Smooth muscle cell (in vitro differentiated cells): ENCODE data around the gene FLT3. TPM values are rescaled to one million over a fixed set of nuclear protein-coding genes. Genes with fewer than 3 reads are reported as not detected.
"Not testable (repeated sequence)": the region's sequence is repeated elsewhere in the genome, so short reads cannot be mapped to it uniquely, and the experiment has no call there.

Source experiments
- DNase-seq: peaks from one replicate; lab custom pipeline; 2025; ENCODE audit not compliant: unreplicated experiment; lab: John Stamatoyannopoulos, UW
- H2AFZ ChIP-seq: fragments of 200-600 bp; sonication (generic); 2 replicates; pipeline ENCODE4 v1.6.0; 2016; ENCODE audit warnings: antibody characterized with exemption, low read depth, mild to moderate bottlenecking
- H3F3A ChIP-seq: fragments of 200-600 bp; sonication (generic); 2 replicates; pipeline ENCODE4 v1.6.0; 2017; ENCODE audit warnings: antibody characterized with exemption, low read depth
- H3K27ac ChIP-seq: fragments of 200-600 bp; sonication (generic); 2 replicates; pipeline ENCODE4 v1.5.1; 2016; ENCODE audit warnings: low read depth, mild to moderate bottlenecking
- H3K27me3 ChIP-seq: fragments of 200-600 bp; sonication (generic); 2 replicates; pipeline ENCODE4 v1.6.1; 2016; ENCODE audit warnings: low read depth, mild to moderate bottlenecking
- H3K36me3 ChIP-seq: fragments of 200-600 bp; sonication (generic); 2 replicates; pipeline ENCODE4 v1.5.1; 2016; ENCODE audit warnings: low read depth
- H3K4me1 ChIP-seq: fragments of 200-600 bp; sonication (generic); 2 replicates; pipeline ENCODE4 v1.5.1; 2016; ENCODE audit warnings: low read depth
- H3K4me2 ChIP-seq: fragments of 200-600 bp; sonication (generic); 2 replicates; pipeline ENCODE4 v1.6.0; 2016; ENCODE audit warnings: mild to moderate bottlenecking
- H3K4me3 ChIP-seq: fragments of 200-600 bp; sonication (generic); 2 replicates; pipeline ENCODE4 v1.5.1; 2016; ENCODE audit warnings: mild to moderate bottlenecking
- H3K79me2 ChIP-seq: fragments of 200-600 bp; sonication (generic); 2 replicates; pipeline ENCODE4 v1.6.0; 2016; ENCODE audit warnings: low read depth, mild to moderate bottlenecking
- H3K9ac ChIP-seq: fragments of 200-600 bp; sonication (generic); 2 replicates; pipeline ENCODE4 v1.6.0; 2016; ENCODE audit warnings: low read depth
- H3K9me3 ChIP-seq: fragments of 200-600 bp; sonication (generic); replicated peaks from 2 replicates; pipeline ENCODE4 v1.5.1; 2016; ENCODE audit warnings: low read depth
- H4K20me1 ChIP-seq: fragments of 200-600 bp; sonication (generic); 2 replicates; pipeline ENCODE4 v1.6.0; 2016; ENCODE audit warnings: low read depth
- CTCF ChIP-seq: fragments of 200-600 bp; sonication (generic); IDR thresholded peaks from 2 replicates; pipeline ENCODE4 v1.5.1; 2017; ENCODE audit warnings: borderline replicate concordance, mild to moderate bottlenecking, antibody characterized with exemption; ENCODE audit not compliant: insufficient read depth, poor library complexity, severe bottlenecking
- WGBS: methylation state at CpG from one replicate; pipeline ENCODE4 v1.1.7; 2016; ENCODE audit warnings: low lambda C conversion rate; 5-methylcytosine and 5-hydroxymethylcytosine counted together
- polyA plus RNA-seq: library from polyadenylated mRNA; unstranded; fragments of >200 nt; fragmentation: Nextera tagmentation; extraction: Ambion mirVana; gene quantifications from 2 replicates; pipeline ENCODE4 v1.2.1, GENCODE V29; 2016
- total RNA-seq: library from RNA; depleted of rRNA; stranded (reverse); fragments of >200 nt; gene quantifications from 2 replicates; pipeline ENCODE4 v1.2.3, GENCODE V29; 2014

FLT3 gene
- total and polyA plus RNA-seq, 2 experiments from 2014 or later = not detected

- TF ChIP-seq CTCF = no peak
- Histone ChIP-seq H3K9me3 (no peaks in the 10 kb centered on the region), H3K27me3 (no peaks in the 10 kb centered on the region), H3K4me3 (no peak overlapping the region), H3K9ac (no peak overlapping the region), H3K4me2 (no peak overlapping the region), H3F3A (no peaks in the 10 kb centered on the region), H2AFZ (no peak overlapping the region), H3K27ac (no peak overlapping the region), H4K20me1 (no peaks in the 10 kb centered on the region), H3K36me3 (no peaks in the 10 kb centered on the region), H3K4me1 (no peaks in the 10 kb centered on the region), H3K79me2 (no peaks in the 10 kb centered on the region)
- 74% methylated on average over 2 of the region's 2 CpGs for WGBS
- DNase-seq = no peak
Observed at GRCh38 chr13:28037399-28037798, 63.0 kb downstream of the FLT3 start.

GRCh38 chr13:28035146-28035782 is 65.1 kb downstream of the FLT3 start:
- no peak for DNase-seq
- 82% methylated on average over 6 of the region's 6 CpGs for WGBS
- TF ChIP-seq CTCF = no peak

GRCh38 chr13:28033894-28034655 is 66.3 kb downstream of the FLT3 start:
- H3K4me2 ChIP-seq = no peak overlapping the region
- H4K20me1 ChIP-seq = no peaks in the 10 kb centered on the region
- TF ChIP-seq CTCF = no peak
- no peaks in the 10 kb centered on the region for H3K4me1 ChIP-seq
- H3K79me2 ChIP-seq = no peaks in the 10 kb centered on the region
- H3K9me3 ChIP-seq = no peaks in the 10 kb centered on the region
- H3K27ac ChIP-seq = no peak overlapping the region
- no peak for DNase-seq
- H3K36me3 ChIP-seq = no peaks in the 10 kb centered on the region
- WGBS = 95% methylated on average over 8 of the region's 8 CpGs
- H3F3A ChIP-seq = no peaks in the 10 kb centered on the region
- no peak overlapping the region for H3K4me3 ChIP-seq
- H3K9ac ChIP-seq = no peak overlapping the region
- no peaks in the 10 kb centered on the region for H3K27me3 ChIP-seq
- no peak overlapping the region for H2AFZ ChIP-seq

More at GRCh38 chr13:28035146-28035782, 65.1 kb downstream of the FLT3 start:
- H3K9me3 ChIP-seq = no peaks in the 10 kb centered on the region
- H3K4me2 ChIP-seq = no peak overlapping the region
- H3K4me1 ChIP-seq = no peaks in the 10 kb centered on the region
- no peak overlapping the region for H3K4me3 ChIP-seq
- no peaks in the 10 kb centered on the region for H3K36me3 ChIP-seq
- no peaks in the 10 kb centered on the region for H3F3A ChIP-seq
- H3K79me2 ChIP-seq = no peaks in the 10 kb centered on the region
- no peaks in the 10 kb centered on the region for H3K27me3 ChIP-seq
- no peak overlapping the region for H3K27ac ChIP-seq
- no peak overlapping the region for H3K9ac ChIP-seq
- H2AFZ ChIP-seq = no peak overlapping the region
- no peaks in the 10 kb centered on the region for H4K20me1 ChIP-seq

- 94% methylated on average over 1 of the region's 1 CpG for WGBS
- not testable (repeated sequence) for H3K4me1 ChIP-seq
Observed at GRCh38 chr13:28032438-28032837, 67.9 kb downstream of the FLT3 start.

More at GRCh38 chr13:28032438-28032837, 67.9 kb downstream of the FLT3 start:
- not testable (repeated sequence) for H2AFZ ChIP-seq, H3K9me3 ChIP-seq, H3K79me2 ChIP-seq, H3K27me3 ChIP-seq, DNase-seq, H3K27ac ChIP-seq, H3K4me2 ChIP-seq, H3F3A ChIP-seq, H3K4me3 ChIP-seq, H3K36me3 ChIP-seq, H3K9ac ChIP-seq, H4K20me1 ChIP-seq
